ENCODE results near the gene HNRNPF. TPM values are rescaled to one million over a fixed set of nuclear protein-coding genes. Genes with fewer than 3 reads are reported as not detected.

HNRNPF gene
- total RNA-seq, 1 experiment from 2014 or later, result 358 TPM

DNA sequence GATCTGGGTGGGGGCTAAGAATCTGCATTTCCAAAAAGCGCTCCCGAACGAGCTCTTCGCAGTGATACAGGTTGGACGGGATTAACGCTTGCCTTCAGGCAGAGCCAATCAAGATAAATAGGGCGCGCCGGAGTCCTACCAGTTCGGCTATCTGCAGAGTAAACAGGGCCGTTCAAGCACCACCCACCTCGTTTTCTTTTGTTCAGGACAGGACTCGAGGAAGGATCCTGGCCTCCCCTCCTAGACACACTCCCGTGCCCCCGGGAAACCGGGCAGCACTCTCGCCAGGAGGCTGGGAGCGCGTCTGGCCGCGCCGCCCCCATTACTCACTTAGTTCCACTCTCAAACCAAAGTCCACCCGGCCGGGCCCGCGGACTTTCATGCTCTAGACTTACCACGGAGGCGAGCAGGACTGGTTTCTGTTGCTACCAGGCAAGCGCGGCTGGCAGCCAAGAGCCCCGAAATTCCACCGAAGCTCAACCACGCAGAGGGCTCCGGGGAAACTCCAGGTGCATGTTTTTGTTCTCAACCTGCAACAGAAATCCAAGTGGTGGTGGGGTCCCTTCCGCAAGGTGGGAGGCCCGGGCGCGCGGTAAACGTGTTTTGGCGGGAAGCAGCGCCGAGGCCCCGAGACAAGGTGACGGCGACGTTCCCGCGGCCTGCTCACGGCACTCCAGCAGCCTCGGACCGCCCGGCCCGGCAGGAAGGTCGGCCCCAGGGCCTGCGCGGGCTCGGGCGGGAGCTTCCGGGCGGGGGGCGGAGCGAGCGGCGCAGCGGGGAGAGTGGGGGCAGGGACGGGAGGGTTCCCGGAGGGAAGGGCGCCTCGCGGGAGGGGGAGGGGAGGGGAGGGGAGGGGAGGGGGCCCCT, 12.7 kb downstream of the HNRNPF start (continued):
- no peak for TF ChIP-seq NR2C2 (CRISPR knock-in tag; IDR thresholded peaks at IDR 0.05)
- TF ChIP-seq, protein P1, sequence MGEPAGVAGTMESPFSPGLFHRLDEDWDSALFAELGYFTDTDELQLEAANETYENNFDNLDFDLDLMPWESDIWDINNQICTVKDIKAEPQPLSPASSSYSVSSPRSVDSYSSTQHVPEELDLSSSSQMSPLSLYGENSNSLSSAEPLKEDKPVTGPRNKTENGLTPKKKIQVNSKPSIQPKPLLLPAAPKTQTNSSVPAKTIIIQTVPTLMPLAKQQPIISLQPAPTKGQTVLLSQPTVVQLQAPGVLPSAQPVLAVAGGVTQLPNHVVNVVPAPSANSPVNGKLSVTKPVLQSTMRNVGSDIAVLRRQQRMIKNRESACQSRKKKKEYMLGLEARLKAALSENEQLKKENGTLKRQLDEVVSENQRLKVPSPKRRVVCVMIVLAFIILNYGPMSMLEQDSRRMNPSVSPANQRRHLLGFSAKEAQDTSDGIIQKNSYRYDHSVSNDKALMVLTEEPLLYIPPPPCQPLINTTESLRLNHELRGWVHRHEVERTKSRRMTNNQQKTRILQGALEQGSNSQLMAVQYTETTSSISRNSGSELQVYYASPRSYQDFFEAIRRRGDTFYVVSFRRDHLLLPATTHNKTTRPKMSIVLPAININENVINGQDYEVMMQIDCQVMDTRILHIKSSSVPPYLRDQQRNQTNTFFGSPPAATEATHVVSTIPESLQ (CRISPR knock-in tag; IDR thresholded peaks at IDR 0.05), result no peak
- TF ChIP-seq ZNF219 (CRISPR knock-in tag; IDR thresholded peaks at IDR 0.05; ENCODE audit: borderline replicate concordance), result no peak; the same call in 1 of the 2 replicates
- peak; percentile 76; the same call in 1 of the 2 replicates for TF ChIP-seq TCF7 (CRISPR knock-in tag; IDR thresholded peaks at IDR 0.05; ENCODE audit: low read depth)
- TF ChIP-seq ZNF396 (CRISPR knock-in tag; IDR thresholded peaks at IDR 0.05; ENCODE audit: borderline replicate concordance), result no peak
- TF ChIP-seq NR1H2 (CRISPR knock-in tag; IDR thresholded peaks at IDR 0.05), result no peak
- TF ChIP-seq, protein P2, sequence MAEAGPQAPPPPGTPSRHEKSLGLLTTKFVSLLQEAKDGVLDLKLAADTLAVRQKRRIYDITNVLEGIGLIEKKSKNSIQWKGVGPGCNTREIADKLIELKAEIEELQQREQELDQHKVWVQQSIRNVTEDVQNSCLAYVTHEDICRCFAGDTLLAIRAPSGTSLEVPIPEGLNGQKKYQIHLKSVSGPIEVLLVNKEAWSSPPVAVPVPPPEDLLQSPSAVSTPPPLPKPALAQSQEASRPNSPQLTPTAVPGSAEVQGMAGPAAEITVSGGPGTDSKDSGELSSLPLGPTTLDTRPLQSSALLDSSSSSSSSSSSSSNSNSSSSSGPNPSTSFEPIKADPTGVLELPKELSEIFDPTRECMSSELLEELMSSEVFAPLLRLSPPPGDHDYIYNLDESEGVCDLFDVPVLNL (CRISPR knock-in tag; IDR thresholded peaks at IDR 0.05; ENCODE audit: borderline replicate concordance, low read depth), result no peak
- no peak for TF ChIP-seq GTF2I (CRISPR knock-in tag; conservative IDR thresholded peaks at IDR 0.05)
- TF ChIP-seq SMAD3 (CRISPR knock-in tag; IDR thresholded peaks at IDR 0.05; ENCODE audit: borderline replicate concordance), result 0 out of 2 replicates have a peak, but pooled peaks have one; percentile 18
- TF ChIP-seq NR3C1 (CRISPR knock-in tag; conservative IDR thresholded peaks at IDR 0.05; ENCODE audit: low read depth), result no peak
- 0 out of 2 replicates have a peak, but pooled peaks have one; percentile 63 for TF ChIP-seq TEAD4 (CRISPR knock-in tag; IDR thresholded peaks at IDR 0.05)
- TF ChIP-seq, protein P3, sequence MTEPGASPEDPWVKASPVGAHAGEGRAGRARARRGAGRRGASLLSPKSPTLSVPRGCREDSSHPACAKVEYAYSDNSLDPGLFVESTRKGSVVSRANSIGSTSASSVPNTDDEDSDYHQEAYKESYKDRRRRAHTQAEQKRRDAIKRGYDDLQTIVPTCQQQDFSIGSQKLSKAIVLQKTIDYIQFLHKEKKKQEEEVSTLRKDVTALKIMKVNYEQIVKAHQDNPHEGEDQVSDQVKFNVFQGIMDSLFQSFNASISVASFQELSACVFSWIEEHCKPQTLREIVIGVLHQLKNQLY (CRISPR knock-in tag; IDR thresholded peaks at IDR 0.05), result no peak; the same call in 1 of the 2 replicates
- TF ChIP-seq, protein P4, sequence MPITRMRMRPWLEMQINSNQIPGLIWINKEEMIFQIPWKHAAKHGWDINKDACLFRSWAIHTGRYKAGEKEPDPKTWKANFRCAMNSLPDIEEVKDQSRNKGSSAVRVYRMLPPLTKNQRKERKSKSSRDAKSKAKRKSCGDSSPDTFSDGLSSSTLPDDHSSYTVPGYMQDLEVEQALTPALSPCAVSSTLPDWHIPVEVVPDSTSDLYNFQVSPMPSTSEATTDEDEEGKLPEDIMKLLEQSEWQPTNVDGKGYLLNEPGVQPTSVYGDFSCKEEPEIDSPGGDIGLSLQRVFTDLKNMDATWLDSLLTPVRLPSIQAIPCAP (CRISPR knock-in tag; IDR thresholded peaks at IDR 0.05), result no peak
- 0 out of 2 replicates have a peak, but pooled peaks have one; percentile 40 for TF ChIP-seq CREM (CRISPR knock-in tag; IDR thresholded peaks at IDR 0.05)
- no peak for TF ChIP-seq ZNF121 (CRISPR knock-in tag; IDR thresholded peaks at IDR 0.05)
- TF ChIP-seq, protein P5, sequence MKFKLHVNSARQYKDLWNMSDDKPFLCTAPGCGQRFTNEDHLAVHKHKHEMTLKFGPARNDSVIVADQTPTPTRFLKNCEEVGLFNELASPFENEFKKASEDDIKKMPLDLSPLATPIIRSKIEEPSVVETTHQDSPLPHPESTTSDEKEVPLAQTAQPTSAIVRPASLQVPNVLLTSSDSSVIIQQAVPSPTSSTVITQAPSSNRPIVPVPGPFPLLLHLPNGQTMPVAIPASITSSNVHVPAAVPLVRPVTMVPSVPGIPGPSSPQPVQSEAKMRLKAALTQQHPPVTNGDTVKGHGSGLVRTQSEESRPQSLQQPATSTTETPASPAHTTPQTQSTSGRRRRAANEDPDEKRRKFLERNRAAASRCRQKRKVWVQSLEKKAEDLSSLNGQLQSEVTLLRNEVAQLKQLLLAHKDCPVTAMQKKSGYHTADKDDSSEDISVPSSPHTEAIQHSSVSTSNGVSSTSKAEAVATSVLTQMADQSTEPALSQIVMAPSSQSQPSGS (CRISPR knock-in tag; IDR thresholded peaks at IDR 0.05; ENCODE audit: borderline replicate concordance, low read depth), result no peak
- TF ChIP-seq, protein P6, sequence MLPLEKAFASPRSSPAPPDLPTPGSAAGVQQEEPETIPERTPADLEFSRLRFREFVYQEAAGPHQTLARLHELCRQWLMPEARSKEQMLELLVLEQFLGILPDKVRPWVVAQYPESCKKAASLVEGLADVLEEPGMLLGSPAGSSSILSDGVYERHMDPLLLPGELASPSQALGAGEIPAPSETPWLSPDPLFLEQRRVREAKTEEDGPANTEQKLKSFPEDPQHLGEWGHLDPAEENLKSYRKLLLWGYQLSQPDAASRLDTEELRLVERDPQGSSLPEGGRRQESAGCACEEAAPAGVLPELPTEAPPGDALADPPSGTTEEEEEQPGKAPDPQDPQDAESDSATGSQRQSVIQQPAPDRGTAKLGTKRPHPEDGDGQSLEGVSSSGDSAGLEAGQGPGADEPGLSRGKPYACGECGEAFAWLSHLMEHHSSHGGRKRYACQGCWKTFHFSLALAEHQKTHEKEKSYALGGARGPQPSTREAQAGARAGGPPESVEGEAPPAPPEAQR (CRISPR knock-in tag; IDR thresholded peaks at IDR 0.05), result no peak
- peak; percentile 63; the same call in 1 of the 2 replicates for TF ChIP-seq ETV6 (CRISPR knock-in tag; IDR thresholded peaks at IDR 0.05)
- TF ChIP-seq HMGA2 (CRISPR knock-in tag; IDR thresholded peaks at IDR 0.05), result no peak
- TF ChIP-seq, protein P7, sequence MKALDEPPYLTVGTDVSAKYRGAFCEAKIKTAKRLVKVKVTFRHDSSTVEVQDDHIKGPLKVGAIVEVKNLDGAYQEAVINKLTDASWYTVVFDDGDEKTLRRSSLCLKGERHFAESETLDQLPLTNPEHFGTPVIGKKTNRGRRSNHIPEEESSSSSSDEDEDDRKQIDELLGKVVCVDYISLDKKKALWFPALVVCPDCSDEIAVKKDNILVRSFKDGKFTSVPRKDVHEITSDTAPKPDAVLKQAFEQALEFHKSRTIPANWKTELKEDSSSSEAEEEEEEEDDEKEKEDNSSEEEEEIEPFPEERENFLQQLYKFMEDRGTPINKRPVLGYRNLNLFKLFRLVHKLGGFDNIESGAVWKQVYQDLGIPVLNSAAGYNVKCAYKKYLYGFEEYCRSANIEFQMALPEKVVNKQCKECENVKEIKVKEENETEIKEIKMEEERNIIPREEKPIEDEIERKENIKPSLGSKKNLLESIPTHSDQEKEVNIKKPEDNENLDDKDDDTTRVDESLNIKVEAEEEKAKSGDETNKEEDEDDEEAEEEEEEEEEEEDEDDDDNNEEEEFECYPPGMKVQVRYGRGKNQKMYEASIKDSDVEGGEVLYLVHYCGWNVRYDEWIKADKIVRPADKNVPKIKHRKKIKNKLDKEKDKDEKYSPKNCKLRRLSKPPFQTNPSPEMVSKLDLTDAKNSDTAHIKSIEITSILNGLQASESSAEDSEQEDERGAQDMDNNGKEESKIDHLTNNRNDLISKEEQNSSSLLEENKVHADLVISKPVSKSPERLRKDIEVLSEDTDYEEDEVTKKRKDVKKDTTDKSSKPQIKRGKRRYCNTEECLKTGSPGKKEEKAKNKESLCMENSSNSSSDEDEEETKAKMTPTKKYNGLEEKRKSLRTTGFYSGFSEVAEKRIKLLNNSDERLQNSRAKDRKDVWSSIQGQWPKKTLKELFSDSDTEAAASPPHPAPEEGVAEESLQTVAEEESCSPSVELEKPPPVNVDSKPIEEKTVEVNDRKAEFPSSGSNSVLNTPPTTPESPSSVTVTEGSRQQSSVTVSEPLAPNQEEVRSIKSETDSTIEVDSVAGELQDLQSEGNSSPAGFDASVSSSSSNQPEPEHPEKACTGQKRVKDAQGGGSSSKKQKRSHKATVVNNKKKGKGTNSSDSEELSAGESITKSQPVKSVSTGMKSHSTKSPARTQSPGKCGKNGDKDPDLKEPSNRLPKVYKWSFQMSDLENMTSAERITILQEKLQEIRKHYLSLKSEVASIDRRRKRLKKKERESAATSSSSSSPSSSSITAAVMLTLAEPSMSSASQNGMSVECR (CRISPR knock-in tag; IDR thresholded peaks at IDR 0.05; ENCODE audit: borderline replicate concordance), result peak; percentile 92
- no peak for TF ChIP-seq ESRRA (CRISPR knock-in tag; IDR thresholded peaks at IDR 0.05; ENCODE audit: borderline replicate concordance)
- TF ChIP-seq, protein P8, sequence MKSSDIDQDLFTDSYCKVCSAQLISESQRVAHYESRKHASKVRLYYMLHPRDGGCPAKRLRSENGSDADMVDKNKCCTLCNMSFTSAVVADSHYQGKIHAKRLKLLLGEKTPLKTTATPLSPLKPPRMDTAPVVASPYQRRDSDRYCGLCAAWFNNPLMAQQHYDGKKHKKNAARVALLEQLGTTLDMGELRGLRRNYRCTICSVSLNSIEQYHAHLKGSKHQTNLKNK (CRISPR knock-in tag; IDR thresholded peaks at IDR 0.05), result no peak
- TF ChIP-seq, protein P9, sequence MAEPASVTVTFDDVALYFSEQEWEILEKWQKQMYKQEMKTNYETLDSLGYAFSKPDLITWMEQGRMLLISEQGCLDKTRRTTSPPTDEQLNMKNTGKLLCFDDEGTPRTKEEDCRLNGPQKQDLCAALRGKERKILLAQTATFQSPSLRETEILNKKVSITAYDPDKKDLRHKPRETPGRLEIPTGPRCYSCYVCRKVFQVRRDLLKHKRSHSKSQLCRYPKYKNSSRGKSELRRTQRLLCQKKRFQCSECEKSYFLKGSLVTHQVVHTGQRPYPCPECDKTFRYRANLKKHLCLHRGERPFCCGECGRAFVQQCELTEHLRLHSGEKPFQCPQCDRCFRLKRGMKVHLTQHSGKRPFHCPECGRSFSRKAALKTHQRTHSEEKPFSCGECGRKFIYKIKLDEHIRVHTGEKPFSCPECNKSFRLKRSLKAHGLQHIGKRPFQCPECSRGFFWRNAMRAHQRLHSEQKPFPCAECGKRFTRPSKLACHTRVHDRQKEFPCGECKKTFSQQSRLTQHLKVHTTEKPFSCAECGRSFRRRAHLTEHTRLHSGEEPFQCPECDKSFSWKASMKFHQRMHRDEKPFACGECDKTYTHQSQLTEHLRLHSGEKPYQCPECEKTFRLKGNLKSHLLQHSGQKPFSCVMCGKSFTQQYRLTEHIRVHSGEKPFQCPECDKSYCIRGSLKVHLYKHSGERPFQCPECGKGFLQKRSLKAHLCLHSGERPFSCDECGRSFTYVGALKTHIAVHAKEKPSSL (CRISPR knock-in tag; conservative IDR thresholded peaks at IDR 0.05), result no peak
